HCT116 (cell line): ENCODE data around the gene LHB. TPM values are rescaled to one million over a fixed set of nuclear protein-coding genes. Genes with fewer than 3 reads are reported as not detected.
A peak's percentile ranks its signal among the peaks of the same experiment; 100 is the strongest.

ENCODE experiments used
- ATAC-seq: fragments of 200-7000 bp; cut with Tn5 transposase; 2 replicates; pipeline ENCODE4 v1.9.1; 2020; ENCODE audit warnings: mild to moderate bottlenecking, moderate library complexity
- BruUV-seq: library from RNA; stranded (reverse); fragments of 400-500 nt; replicated peaks from 2 replicates; lab custom pipeline; 2021; lab: Mats Ljungman, UMichigan
- CTCF ChIA-PET: fragments of 300-600 bp; sonication (Branson Sonifier 250); formaldehyde crosslinking; loops from one replicate; lab custom pipeline; 2021; ENCODE audit warnings: antibody characterized with exemption; lab: Charles Lee
- POLR2A ChIA-PET: fragments of 300-600, 350-600 bp; sonication (Branson Sonifier 250); formaldehyde crosslinking; loops from one replicate; lab custom pipeline; 2021; ENCODE audit warnings: antibody characterized with exemption; lab: Charles Lee
- RAD21 ChIA-PET, 2 experiments: fragments of 300-600 bp; sonication (Branson Sonifier 250); formaldehyde crosslinking; loops; one replicate each; lab custom pipeline; 2023; ENCODE audit warnings: low total read pairs in 2 of 2; ENCODE audit not compliant: uncharacterized antibody in 2 of 2, unreplicated experiment in 2 of 2, low non-redundant PET in 1 of 2; lab: Charles Lee
- DNase-seq: peaks from one replicate; pipeline ENCODE4 v3.0.0-alpha.2; 2010; ENCODE audit warnings: low read depth, low spot score
- H2AFZ ChIP-seq: fragments of 200-600 bp; shearing (Covaris generic), sonication (generic); 2 replicates; pipeline ENCODE4 v1.6.1; 2017; ENCODE audit warnings: low read depth, mixed run types, mixed read lengths, antibody characterized with exemption, low read length; ENCODE audit not compliant: poor library complexity, severe bottlenecking
- H3K27ac ChIP-seq: 2 replicates; pipeline ENCODE4 v1.5.1; 2012; ENCODE audit warnings: low read depth, low read length
- H3K27me3 ChIP-seq: fragments of 200-600 bp; sonication (generic); 2 replicates; pipeline ENCODE4 v1.6.1; 2016; ENCODE audit warnings: mixed run types, low read length, mixed read lengths; ENCODE audit not compliant: insufficient read depth
- H3K36me3 ChIP-seq, 2 experiments: fragments of 200-500 bp in 1 of 2; fragments of 200-600 bp in 1 of 2; sonication (Bioruptor generic) in 1 of 2; sonication (generic) in 1 of 2; 2 replicates each; pipeline versions ENCODE4 v1.5.1 to v1.6.1; 2014 to 2016; ENCODE audit warnings: low read length in 2 of 2, inconsistent platforms in 1 of 2, mixed read lengths in 1 of 2, mixed run types in 1 of 2; ENCODE audit not compliant: insufficient read depth in 2 of 2, control insufficient read depth in 1 of 2
- H3K4me1 ChIP-seq, 2 experiments: fragments of 200-600 bp in 1 of 2; sonication (generic) in 1 of 2; 2 replicates each; pipeline versions ENCODE4 v1.5.1 to v1.6.1; 2012 to 2017; ENCODE audit warnings: low read length in 2 of 2, inconsistent platforms in 1 of 2, mild to moderate bottlenecking in 1 of 2, mixed read lengths in 1 of 2, mixed run types in 1 of 2, moderate library complexity in 1 of 2; ENCODE audit not compliant: insufficient read depth in 2 of 2, control insufficient read depth in 1 of 2
- H3K4me2 ChIP-seq: fragments of 200-600 bp; sonication (generic); 2 replicates; pipeline ENCODE4 v1.6.1; 2017; ENCODE audit warnings: mixed run types, low read length, mixed read lengths
- H3K4me3 ChIP-seq, 2 experiments: fragments of 200-600 bp in 1 of 2; sonication (generic) in 1 of 2; replicated peaks in 1 of 2; 2 replicates each; pipeline ENCODE4 v1.5.1; 2011 to 2016; ENCODE audit warnings: low read length in 2 of 2, control low read depth in 1 of 2, low read depth in 1 of 2, mild to moderate bottlenecking in 1 of 2, mixed read lengths in 1 of 2, mixed run types in 1 of 2
- H3K79me2 ChIP-seq: fragments of 200-600 bp; sonication (generic); 2 replicates; pipeline ENCODE4 v1.6.1; 2017; ENCODE audit warnings: mild to moderate bottlenecking, mixed run types, low read length, moderate library complexity, mixed read lengths; ENCODE audit not compliant: insufficient read depth
- H3K9ac ChIP-seq: fragments of 200-600 bp; sonication (generic); 2 replicates; pipeline ENCODE4 v1.6.1; 2016; ENCODE audit warnings: low read length, mixed read lengths
- H3K9me2 ChIP-seq: fragments of 200-600 bp; sonication (generic), shearing (Covaris generic); 2 replicates; pipeline ENCODE4 v1.6.1; 2017; ENCODE audit warnings: mixed run types, mild to moderate bottlenecking, moderate library complexity; ENCODE audit not compliant: insufficient read depth
- H3K9me3 ChIP-seq, 2 experiments: fragments of 200-500 bp in 1 of 2; fragments of 200-600 bp in 1 of 2; sonication (Bioruptor generic) in 1 of 2; sonication (generic) in 1 of 2; 2 replicates each; pipeline ENCODE4 v1.6.1; 2014 to 2017; ENCODE audit warnings: low read length in 2 of 2, mixed read lengths in 2 of 2, inconsistent platforms in 1 of 2, low read depth in 1 of 2, mild to moderate bottlenecking in 1 of 2, mixed run types in 1 of 2, moderate library complexity in 1 of 2; ENCODE audit not compliant: control insufficient read depth in 1 of 2, insufficient read depth in 1 of 2
- H4K20me1 ChIP-seq: fragments of 200-600 bp; sonication (generic), shearing (Covaris generic); 2 replicates; pipeline ENCODE4 v1.6.1; 2017; ENCODE audit warnings: mixed run types, mild to moderate bottlenecking, moderate library complexity; ENCODE audit not compliant: insufficient read depth
- ATF3 ChIP-seq: IDR thresholded peaks from 2 replicates; pipeline ENCODE4 v1.6.1; 2012
- CBX3 ChIP-seq: IDR thresholded peaks from 2 replicates; pipeline ENCODE4 v1.6.1; 2012; ENCODE audit warnings: low read depth
- CEBPB ChIP-seq: IDR thresholded peaks from 2 replicates; pipeline ENCODE4 v1.6.1; 2012; ENCODE audit warnings: low read depth
- CTCF ChIP-seq, 3 experiments: fragments of 200-600 bp in 1 of 3; sonication (generic) in 1 of 3; IDR thresholded peaks in 2 of 3; conservative IDR thresholded peaks in 1 of 3; 2 replicates each; pipeline ENCODE4 v1.5.1; 2012 to 2017; ENCODE audit warnings: low read depth in 2 of 3, low read length in 2 of 3, antibody characterized with exemption in 1 of 3, borderline replicate concordance in 1 of 3, control low read depth in 1 of 3, mild to moderate bottlenecking in 1 of 3, mixed read lengths in 1 of 3, mixed run types in 1 of 3, moderate library complexity in 1 of 3; ENCODE audit not compliant: insufficient read depth in 1 of 3
- EGR1 ChIP-seq: IDR thresholded peaks from 2 replicates; pipeline ENCODE4 v1.6.1; 2012; ENCODE audit warnings: low read depth
- ELF1 ChIP-seq: IDR thresholded peaks from 2 replicates; pipeline ENCODE4 v1.6.1; 2012; ENCODE audit warnings: low read depth, borderline replicate concordance
- EZH2 ChIP-seq: fragments of 200-600 bp; sonication (generic); IDR thresholded peaks from 2 replicates; pipeline ENCODE4 v1.6.1; 2017; ENCODE audit warnings: antibody characterized with exemption, mixed run types
- EZH2phosphoT487 ChIP-seq: fragments of 200-600 bp; IDR thresholded peaks from 2 replicates; pipeline ENCODE4 v1.6.1; 2018; ENCODE audit warnings: antibody characterized with exemption, borderline replicate concordance
- FOSL1 ChIP-seq: IDR thresholded peaks from 2 replicates; pipeline ENCODE4 v1.6.1; 2012; ENCODE audit warnings: low read depth
- JUND ChIP-seq: IDR thresholded peaks from 2 replicates; pipeline ENCODE4 v1.6.1; 2012
- POLR2A ChIP-seq: IDR thresholded peaks from 2 replicates; pipeline ENCODE4 v1.7.0; 2011; ENCODE audit warnings: borderline replicate concordance; ENCODE audit not compliant: insufficient read depth, insufficient read length; ENCODE audit errors: extremely low read depth
- POLR2AphosphoS5 ChIP-seq: IDR thresholded peaks from 2 replicates; pipeline ENCODE4 v1.6.1; 2011; ENCODE audit warnings: mild to moderate bottlenecking, low read depth, low read length, moderate library complexity
- RAD21 ChIP-seq: IDR thresholded peaks from 2 replicates; pipeline ENCODE4 v1.6.1; 2012; ENCODE audit warnings: low read depth, mild to moderate bottlenecking
- REST ChIP-seq: IDR thresholded peaks from 2 replicates; pipeline ENCODE4 v1.6.1; 2012; ENCODE audit warnings: low read depth
- SIN3A ChIP-seq: IDR thresholded peaks from 2 replicates; pipeline ENCODE4 v1.6.1; 2012; ENCODE audit warnings: low read depth
- SP1 ChIP-seq: IDR thresholded peaks from 2 replicates; pipeline ENCODE4 v1.6.1; 2012; ENCODE audit warnings: low read depth
- SRF ChIP-seq: IDR thresholded peaks from 2 replicates; pipeline ENCODE4 v1.6.1; 2012; ENCODE audit warnings: low read depth
- TCF7L2 ChIP-seq: IDR thresholded peaks from 2 replicates; pipeline ENCODE4 v1.7.0; 2011; ENCODE audit warnings: borderline replicate concordance, inconsistent platforms; ENCODE audit not compliant: insufficient read depth, insufficient read length; ENCODE audit errors: extremely low read depth
- YY1 ChIP-seq: IDR thresholded peaks from 2 replicates; pipeline ENCODE4 v1.6.1; 2011; ENCODE audit warnings: low read length, low read depth, moderate library complexity, mild to moderate bottlenecking; ENCODE audit not compliant: insufficient replicate concordance; ENCODE audit errors: extremely low read depth
- ZBTB33 ChIP-seq: IDR thresholded peaks from 2 replicates; pipeline ENCODE4 v1.6.1; 2011; ENCODE audit warnings: mild to moderate bottlenecking, low read length, moderate library complexity; ENCODE audit not compliant: insufficient replicate concordance; ENCODE audit errors: extremely low read depth
- ZFX ChIP-seq: fragments of 450-650 bp; IDR thresholded peaks from 2 replicates; pipeline ENCODE4 v1.6.1; 2017
- ZNF274 ChIP-seq: fragments of 200-500 bp; sonication (Bioruptor generic); IDR thresholded peaks from 2 replicates; pipeline ENCODE4 v1.6.1; 2014; ENCODE audit warnings: mild to moderate bottlenecking, low read depth, low read length, inconsistent platforms
- intact Hi-C: fragments of 100-400 bp; cut with micrococcal nuclease; formaldehyde crosslinking; loops from 2 replicates; pipeline ENCODE4 v1.10.0; 2022
- total RNA-seq: library from RNA; stranded (reverse); gene quantifications from one replicate; pipeline ENCODE4 v1.2.1, GENCODE V29; 2021; ENCODE audit not compliant: unreplicated experiment

The LHB gene
- total RNA-seq, 1 experiment from 2014 or later: 3.7 TPM

- no peaks in the 10 kb centered on the region for H3K79me2 ChIP-seq
- H3K4me1 ChIP-seq: peaks cover 25 to 45% of the 10 kb centered on the region in 2 experiments
- no peak overlapping the region for H3K4me3 ChIP-seq
- CTCF ChIA-PET: no interaction called here
- peak; percentile 68 for ATAC-seq
- no peaks in the 10 kb centered on the region for H3K9me2 ChIP-seq
- H3K27me3 ChIP-seq: no peaks in the 10 kb centered on the region
- BruUV-seq: no TSS peak
- H3K9ac ChIP-seq: peak overlapping the region; percentile 45
- POLR2A ChIA-PET: interaction anchor here (0.6 kb wide), 1 partner anchor 437 kb away, joined by 3 read pairs; no protein-coding TSS in a partner anchor
- H3K27ac ChIP-seq: peak overlapping the region; percentile 31
- H2AFZ ChIP-seq: no peak overlapping the region
- H3K4me2 ChIP-seq: peak overlapping the region; percentile 70
- intact Hi-C loops: no loop called here
- RAD21 ChIA-PET: no interaction called here
- no peaks in the 10 kb centered on the region for H4K20me1 ChIP-seq
- no peak for DNase-seq
- no peaks in the 10 kb centered on the region for H3K9me3 ChIP-seq
- H3K36me3 ChIP-seq: no peaks in the 10 kb centered on the region
- TF ChIP-seq CBX3 (no peak), TCF7L2 (no peak), ZFX (no peak), REST (no peak), ZBTB33 (no peak), ZNF274 (no peak), POLR2A (no peak), CTCF (IDR thresholded peaks at IDR 0.05 in 2 of 3, conservative IDR thresholded peaks at IDR 0.05 in 1 of 3; ENCODE audit: borderline replicate concordance in 1 of 3, insufficient read depth in 1 of 3, low read depth in 2 of 3, low read length in 2 of 3) (no peak), CEBPB (no peak), EZH2phosphoT487 (no peak), SIN3A (no peak), FOSL1 (peak; percentile 65), SRF (no peak), POLR2AphosphoS5 (0 out of 2 replicates have a peak, but pooled peaks have one; percentile 16), EZH2 (no peak), JUND (peak; percentile 62), SP1 (peak; percentile 47), ELF1 (no peak), YY1 (no peak), ATF3 (no peak), RAD21 (no peak), EGR1 (no peak)
Measured at GRCh38 chr19:49042177-49042576, 25.3 kb upstream of the LHB start.
